HG02642 (cell line): ENCODE results near the gene GHR.
"Not testable (repeated sequence)": the region's sequence is repeated elsewhere in the genome, so short reads cannot be mapped to it uniquely, and the experiment has no call there.

ENCODE experiments used
- ATAC-seq: cut with Tn5 transposase; IDR thresholded peaks from one replicate; pipeline ENCODE4 v1.9.1; 2021; ENCODE audit warnings: mild to moderate bottlenecking; ENCODE audit not compliant: unreplicated experiment, poor library complexity

Gene GHR

GRCh38 chr5:42561656-42562055 is 138.4 kb downstream of the GHR start:
- no peak for ATAC-seq

- no peak for ATAC-seq
Observed at GRCh38 chr5:42564689-42565356, 141.6 kb downstream of the GHR start.

GRCh38 chr5:42566652-42567295 is 143.5 kb downstream of the GHR start:
- ATAC-seq: no peak

GRCh38 chr5:42569325-42569724 is 146.1 kb downstream of the GHR start:
- no peak for ATAC-seq

- ATAC-seq: no peak
Observed at GRCh38 chr5:42569953-42570548, 146.8 kb downstream of the GHR start.

GRCh38 chr5:42570966-42571960 is 148.0 kb downstream of the GHR start:
- no peak for ATAC-seq

- no peak for ATAC-seq
Observed at GRCh38 chr5:42572313-42572712, 149.1 kb downstream of the GHR start.

- no peak for ATAC-seq
Observed at GRCh38 chr5:42573386-42573785, 150.1 kb downstream of the GHR start.

GRCh38 chr5:42575914-42576313 is 152.7 kb downstream of the GHR start:
- not testable (repeated sequence) for ATAC-seq

- ATAC-seq: not testable (repeated sequence)
Observed at GRCh38 chr5:42578901-42579300, 155.7 kb downstream of the GHR start.

GRCh38 chr5:42579320-42579719 is 156.1 kb downstream of the GHR start:
- ATAC-seq: no peak

- no peak for ATAC-seq
Observed at GRCh38 chr5:42581845-42582244, 158.6 kb downstream of the GHR start.

- ATAC-seq: no peak
Observed at GRCh38 chr5:42582723-42583122, 159.5 kb downstream of the GHR start.

- ATAC-seq: peak; percentile 69
Observed at GRCh38 chr5:42583322-42583721, 160.1 kb downstream of the GHR start.

GRCh38 chr5:42586625-42587024 is 163.4 kb downstream of the GHR start:
- ATAC-seq: no peak

GRCh38 chr5:42587096-42587723 is 164.0 kb downstream of the GHR start:
- ATAC-seq: no peak

GRCh38 chr5:42590566-42590965 is 167.3 kb downstream of the GHR start:
- ATAC-seq: no peak

GRCh38 chr5:42591015-42591414 is 167.8 kb downstream of the GHR start:
- no peak for ATAC-seq

GRCh38 chr5:42592401-42593140 is 169.3 kb downstream of the GHR start:
- ATAC-seq: no peak
